GM18517 (cell line): ENCODE results near the gene EIF5AL1.
"Not testable (repeated sequence)": the region's sequence is repeated elsewhere in the genome, so short reads cannot be mapped to it uniquely, and the experiment has no call there.

Experiments used
- ATAC-seq: cut with Tn5 transposase; IDR thresholded peaks from one replicate; pipeline ENCODE4 v1.9.1; 2021; ENCODE audit warnings: mild to moderate bottlenecking, moderate library complexity; ENCODE audit not compliant: unreplicated experiment

EIF5AL1 gene

GRCh38 chr10:79511891-79512583 is at the start of gene EIF5AL1:
TSS of gene EIF5AL1 (plus strand) at chr10:79512533. CDS start at chr10:79512650, 117 bp downstream.
- not testable (repeated sequence) for ATAC-seq

DNA sequence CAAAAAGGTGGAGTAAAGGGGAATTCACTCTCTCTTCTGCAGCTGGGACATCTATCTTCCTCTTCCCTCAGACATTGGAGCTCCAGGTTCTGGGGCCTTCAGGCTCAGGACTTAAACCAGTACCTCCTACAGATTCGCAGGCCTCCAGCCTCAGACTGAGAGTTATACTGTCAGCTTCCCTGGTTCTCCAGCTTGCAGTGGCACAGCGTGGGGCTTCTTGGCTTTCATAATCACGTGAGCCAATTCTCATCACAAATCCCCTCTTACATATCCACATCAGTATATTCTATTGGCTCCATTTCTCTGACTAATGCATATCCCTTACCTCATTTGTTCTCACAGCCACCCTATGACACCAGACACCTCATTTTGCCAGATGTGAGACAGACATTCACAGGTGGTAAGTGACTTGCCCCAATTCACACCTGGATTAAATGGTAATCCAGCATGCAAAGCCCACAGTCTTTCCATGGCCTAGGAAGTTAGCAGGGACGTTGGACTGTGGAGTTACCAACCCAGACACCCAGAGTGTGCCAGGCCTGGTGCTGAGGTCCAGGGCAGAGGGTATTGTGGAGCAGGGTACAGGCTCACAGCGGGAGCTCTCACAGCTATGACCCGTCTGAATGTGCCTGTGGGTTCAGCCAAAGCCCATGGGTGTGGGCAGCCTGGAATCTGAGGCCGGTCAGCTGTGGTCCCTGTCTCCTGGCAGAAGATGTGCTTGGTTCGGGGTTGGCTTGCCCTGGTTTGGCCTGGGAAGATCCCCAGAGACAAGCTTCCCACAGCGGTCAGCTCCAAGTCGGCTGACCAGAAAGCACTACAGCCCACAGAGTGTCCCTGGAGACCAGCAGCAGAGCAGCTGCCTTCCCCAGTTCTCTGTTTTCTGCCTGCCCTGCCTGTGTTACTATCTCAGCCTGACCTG is 48.5 kb upstream of the EIF5AL1 start:
- no peak for ATAC-seq

DNA sequence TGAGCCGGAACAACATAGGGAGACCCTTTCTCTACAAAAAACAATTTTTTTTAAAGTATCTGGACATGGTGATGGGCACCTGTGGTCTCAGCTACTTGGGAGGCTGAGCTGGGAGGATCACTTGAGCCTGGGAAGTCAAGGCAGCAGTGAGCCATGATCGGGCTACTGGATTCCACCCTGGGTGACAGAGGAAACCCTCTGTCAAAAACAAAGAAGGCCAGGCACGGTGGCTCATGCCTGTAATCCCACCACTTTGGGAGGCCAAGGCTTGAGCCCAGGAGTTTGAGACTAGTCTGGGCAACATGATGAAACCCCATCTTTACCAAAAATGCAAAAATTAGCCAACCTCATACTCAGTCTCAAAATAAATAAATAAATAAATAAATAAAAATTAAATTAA is 47.0 kb upstream of the EIF5AL1 start:
- no peak for ATAC-seq

DNA sequence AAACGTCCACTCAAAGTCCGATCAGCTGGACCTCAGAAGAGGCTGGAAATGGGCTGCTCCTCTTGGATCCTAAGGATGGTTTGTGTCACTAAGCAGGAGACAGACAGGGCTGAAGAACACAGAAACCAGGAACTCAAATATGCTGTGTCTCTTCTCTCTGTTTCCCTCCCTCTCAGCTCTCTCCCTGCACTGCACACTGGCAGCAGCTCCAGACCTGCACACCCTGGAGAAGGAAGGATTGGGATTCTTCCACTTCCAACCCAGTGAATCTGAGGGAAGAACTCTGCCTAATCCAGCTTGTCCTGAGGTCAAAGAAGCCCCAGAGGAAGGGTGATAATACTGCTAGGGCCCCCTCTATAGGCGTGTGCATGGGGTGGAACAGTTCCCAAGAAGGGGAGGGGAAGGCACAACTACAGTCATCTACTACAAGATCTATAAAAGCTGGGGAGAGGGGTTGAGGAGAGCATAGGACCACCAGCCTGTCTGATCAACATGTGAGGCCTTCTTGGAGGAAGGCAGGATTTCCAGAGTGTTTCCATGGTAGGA is 44.2 kb upstream of the EIF5AL1 start:
- no peak for ATAC-seq

DNA sequence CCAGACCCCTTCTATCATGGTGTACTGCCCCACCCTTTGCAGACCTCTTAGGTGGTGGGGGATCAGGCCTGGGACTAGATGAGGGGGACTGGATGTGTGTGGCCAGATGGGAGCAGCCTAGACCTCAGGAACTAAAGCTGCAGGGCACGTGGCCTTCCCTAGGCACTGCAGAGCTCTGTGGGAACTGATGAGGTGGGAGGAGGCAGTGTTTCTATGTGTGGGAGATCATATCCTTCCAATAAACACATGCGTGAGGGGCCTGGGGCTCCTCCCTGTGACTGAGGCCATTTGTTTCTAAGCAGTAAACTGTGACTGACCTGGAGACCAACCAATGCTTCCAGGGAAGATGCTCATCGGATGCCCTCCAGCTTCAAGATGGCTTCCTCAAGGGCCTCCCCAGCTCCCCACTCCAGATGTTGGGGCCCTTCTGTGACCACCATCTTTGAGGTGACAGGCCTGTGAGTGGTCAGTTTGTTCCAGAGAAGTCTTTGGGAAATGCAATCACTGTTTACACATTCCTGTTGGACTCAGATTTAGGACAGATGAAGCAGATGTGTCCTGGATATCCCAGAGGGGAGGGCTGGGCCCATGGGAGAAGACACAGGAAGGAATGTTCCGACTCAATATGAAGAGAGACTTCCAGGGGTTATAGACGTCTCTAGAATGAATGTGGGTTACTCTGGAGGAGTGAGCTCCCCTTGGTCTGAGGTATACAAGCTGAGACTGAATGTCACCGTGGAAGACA is 43.3 kb upstream of the EIF5AL1 start:
- no peak for ATAC-seq

DNA sequence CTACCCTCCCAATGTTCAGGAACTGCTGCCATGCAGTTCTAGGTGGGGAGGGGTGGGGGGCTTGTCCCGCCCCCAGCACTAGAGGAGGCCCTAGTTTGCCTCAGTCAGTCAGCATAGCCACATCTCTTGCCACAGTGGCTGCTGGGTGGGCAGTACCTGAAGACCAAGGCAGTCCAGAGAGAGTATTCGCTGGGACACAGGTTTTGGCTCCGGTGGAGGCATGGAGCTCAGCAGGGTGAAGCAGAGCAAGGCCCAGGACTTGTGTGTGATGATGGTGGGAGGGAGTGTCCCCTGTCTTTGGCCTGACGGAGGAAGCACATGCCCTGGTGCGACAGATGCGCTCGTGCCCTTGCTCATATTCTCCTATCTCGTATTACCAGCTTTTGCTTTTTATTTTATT is 42.2 kb upstream of the EIF5AL1 start:
- no peak for ATAC-seq

DNA sequence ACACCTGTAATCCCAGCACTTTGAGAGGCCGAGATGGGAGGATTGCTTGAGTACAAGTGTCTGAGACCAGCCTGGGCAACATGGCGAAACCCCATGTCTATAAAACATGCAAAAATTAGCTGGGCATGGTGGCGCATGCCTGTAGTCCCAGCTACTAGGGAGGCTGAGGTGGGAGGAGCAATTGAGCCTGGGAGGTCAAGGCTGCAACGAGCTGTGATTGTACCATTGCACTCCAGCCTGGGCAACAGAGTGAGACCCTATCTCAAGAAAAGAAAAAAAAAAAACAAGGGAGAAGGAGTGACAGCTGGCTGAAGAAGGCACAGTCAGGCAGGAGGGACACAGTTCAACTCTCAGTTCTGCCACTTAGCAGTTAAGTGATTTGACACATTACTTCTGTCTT is 40.6 kb upstream of the EIF5AL1 start:
- no peak for ATAC-seq

GRCh38 chr10:79472449-79472848 is 39.9 kb upstream of the EIF5AL1 start:
- no peak for ATAC-seq

GRCh38 chr10:79472951-79473350 is 39.4 kb upstream of the EIF5AL1 start:
- ATAC-seq = no peak

DNA sequence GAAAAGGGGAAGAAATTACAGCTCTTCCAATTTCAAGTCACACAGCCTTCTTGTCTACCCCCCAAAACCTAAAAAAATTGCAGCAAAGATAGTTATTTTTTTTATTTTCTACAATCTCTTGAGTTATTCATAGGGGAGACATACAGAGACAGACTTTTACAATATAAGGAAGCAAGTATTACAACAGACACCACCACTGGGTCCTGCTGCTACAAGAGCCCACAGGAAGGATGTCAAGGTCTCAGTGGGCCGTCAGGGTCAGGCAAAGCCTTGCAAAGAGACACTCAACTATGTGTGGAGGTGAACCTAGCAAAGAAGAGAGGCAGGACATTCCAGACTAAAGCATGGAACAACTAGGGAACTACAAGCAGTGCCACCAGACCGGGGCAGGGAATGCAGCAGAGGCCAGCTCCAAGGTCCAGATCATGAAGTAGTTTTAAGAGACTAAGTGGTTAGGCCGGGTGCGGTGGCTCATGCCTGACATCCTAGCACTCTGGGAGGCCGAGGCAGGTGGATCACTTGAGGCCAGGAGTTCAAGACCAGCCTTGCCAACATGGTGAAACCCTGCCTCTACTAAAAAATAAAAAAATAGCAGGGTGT is 38.7 kb upstream of the EIF5AL1 start:
- no peak for ATAC-seq

GRCh38 chr10:79475119-79475653 is 37.1 kb upstream of the EIF5AL1 start:
- no peak for ATAC-seq

GRCh38 chr10:79475877-79476276 is 36.5 kb upstream of the EIF5AL1 start:
- ATAC-seq = no peak

DNA sequence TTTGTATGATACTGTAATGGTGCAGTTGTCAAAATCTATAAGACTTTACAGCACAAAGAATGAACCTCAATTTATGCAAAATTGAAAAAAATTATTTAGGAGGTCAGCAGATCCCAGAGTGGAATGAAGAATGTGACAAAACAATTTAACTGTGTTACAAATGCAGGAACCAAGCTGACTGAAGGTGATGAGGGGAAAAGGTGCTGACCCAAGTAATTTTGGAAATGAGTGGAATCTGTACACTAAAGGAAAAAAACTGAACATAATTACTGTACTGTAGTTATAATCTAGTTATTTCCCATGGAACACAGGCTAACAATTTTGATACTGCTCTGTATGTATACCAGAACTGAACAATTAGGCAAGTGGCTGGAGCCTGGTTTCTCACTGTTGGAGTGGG is 35.7 kb upstream of the EIF5AL1 start:
- ATAC-seq = no peak

- no peak for ATAC-seq
Measured at GRCh38 chr10:79477456-79477855, 34.9 kb upstream of the EIF5AL1 start.

- no peak for ATAC-seq
Measured at GRCh38 chr10:79479283-79479909, 32.9 kb upstream of the EIF5AL1 start.

- ATAC-seq = no peak
Measured at GRCh38 chr10:79482304-79482703, 30.0 kb upstream of the EIF5AL1 start.

DNA sequence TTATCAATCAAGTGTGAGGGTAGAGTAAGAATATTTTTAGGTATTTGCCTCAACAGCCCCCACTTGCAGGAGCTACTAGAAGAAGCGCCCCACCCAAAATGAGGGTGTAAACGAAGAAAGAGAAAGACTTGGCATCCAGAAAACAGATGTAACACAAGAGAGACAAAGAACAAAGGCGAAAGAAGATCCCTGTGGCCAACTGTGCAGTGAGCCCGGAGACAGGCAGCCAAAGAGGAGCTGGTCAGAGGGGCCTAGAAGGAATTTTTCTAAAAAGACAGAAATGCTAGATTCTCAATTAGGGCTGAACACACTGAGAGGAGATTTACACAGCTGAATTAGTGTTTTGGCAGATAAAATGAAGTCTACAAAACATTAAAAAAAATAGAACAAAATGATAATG is 29.6 kb upstream of the EIF5AL1 start:
- ATAC-seq = no peak

GRCh38 chr10:79483299-79483698 is 29.0 kb upstream of the EIF5AL1 start:
- ATAC-seq = no peak

- no peak for ATAC-seq
Measured at GRCh38 chr10:79483948-79484347, 28.4 kb upstream of the EIF5AL1 start.

DNA sequence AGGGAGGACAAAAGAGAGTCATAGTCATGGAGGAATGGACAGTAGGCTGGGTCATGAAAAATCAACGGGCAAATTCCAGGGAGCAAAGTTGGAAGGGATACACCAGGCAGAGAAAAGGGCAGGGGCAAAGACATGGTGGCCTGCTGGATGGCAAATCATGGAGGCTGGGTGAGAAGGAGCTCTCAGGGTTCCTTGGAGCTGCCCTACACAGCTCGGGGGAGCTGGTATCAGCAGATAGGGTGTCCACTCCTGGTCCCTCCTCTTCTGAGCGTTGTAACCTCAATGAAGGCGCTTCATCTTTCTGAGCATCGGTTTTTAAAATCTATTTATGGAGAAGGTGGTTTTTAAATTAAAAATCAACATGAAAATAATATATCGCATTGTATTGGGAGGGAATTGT is 27.9 kb upstream of the EIF5AL1 start:
- no peak for ATAC-seq
